Measurements from ENCODE around the gene CRAT. TPM values are rescaled to one million over a fixed set of nuclear protein-coding genes. Genes with fewer than 3 reads are reported as not detected.

Gene CRAT
- total RNA-seq, 1 experiment from 2014 or later, result 10.1 TPM

DNA sequence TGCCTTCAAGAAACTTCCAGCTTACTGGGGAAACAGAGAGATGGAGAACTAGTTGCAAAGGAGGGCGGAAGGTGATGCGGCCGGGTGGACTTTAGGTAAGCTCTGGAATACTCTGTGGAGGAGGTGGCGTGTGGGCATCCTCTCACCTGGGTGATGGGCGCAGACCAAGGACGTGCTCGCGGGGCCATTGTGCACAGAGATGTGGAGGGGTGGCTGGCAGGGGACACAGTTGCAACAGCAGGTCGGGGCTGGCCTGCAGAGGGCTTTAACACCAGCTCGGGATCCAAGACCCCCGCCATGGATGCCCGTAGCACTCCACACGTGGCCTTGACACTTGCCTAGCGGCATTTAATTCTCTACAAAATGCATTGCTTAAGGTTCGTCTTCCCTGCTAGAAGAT lies 40.9 kb upstream of the CRAT start:
- no peaks in the 10 kb centered on the region for H3K27me3 ChIP-seq (replicated peaks; ENCODE audit: insufficient read depth, low read depth, low read length, poor library complexity)
- H3K27ac ChIP-seq (ENCODE audit: low read depth, low read length, poor library complexity, severe bottlenecking), result no peak overlapping the region
- ChIA-PET POLR2A (ENCODE audit: low non-redundant PET) (no interaction called here), CTCF (interaction anchor here (1.5 kb wide), 1 partner anchor 9 kb away, joined by 4 read pairs; no protein-coding TSS in a partner anchor)
- no peak for DNase-seq (ENCODE audit: low spot score)
- TF ChIP-seq EZH2 (IDR thresholded peaks at IDR 0.05; ENCODE audit: borderline replicate concordance, low read depth, low read length, poor library complexity, severe bottlenecking), result no peak
- TF ChIP-seq, protein P1, sequence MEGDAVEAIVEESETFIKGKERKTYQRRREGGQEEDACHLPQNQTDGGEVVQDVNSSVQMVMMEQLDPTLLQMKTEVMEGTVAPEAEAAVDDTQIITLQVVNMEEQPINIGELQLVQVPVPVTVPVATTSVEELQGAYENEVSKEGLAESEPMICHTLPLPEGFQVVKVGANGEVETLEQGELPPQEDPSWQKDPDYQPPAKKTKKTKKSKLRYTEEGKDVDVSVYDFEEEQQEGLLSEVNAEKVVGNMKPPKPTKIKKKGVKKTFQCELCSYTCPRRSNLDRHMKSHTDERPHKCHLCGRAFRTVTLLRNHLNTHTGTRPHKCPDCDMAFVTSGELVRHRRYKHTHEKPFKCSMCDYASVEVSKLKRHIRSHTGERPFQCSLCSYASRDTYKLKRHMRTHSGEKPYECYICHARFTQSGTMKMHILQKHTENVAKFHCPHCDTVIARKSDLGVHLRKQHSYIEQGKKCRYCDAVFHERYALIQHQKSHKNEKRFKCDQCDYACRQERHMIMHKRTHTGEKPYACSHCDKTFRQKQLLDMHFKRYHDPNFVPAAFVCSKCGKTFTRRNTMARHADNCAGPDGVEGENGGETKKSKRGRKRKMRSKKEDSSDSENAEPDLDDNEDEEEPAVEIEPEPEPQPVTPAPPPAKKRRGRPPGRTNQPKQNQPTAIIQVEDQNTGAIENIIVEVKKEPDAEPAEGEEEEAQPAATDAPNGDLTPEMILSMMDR (conservative IDR thresholded peaks at IDR 0.05; ENCODE audit: low read depth, low read length), result no peak
- intact Hi-C loops (cut with micrococcal nuclease; ENCODE audit: unreplicated experiment), result no loop called here
- H3K4me1 ChIP-seq (ENCODE audit: insufficient read depth, low read length, poor library complexity, severe bottlenecking), result no peaks in the 10 kb centered on the region
- no peaks in the 10 kb centered on the region for H3K9me3 ChIP-seq (ENCODE audit: low read depth, low read length, poor library complexity, severe bottlenecking)
- no TSS peak for BruUV-seq (replicated peaks)
- H3K36me3 ChIP-seq (ENCODE audit: insufficient read depth, low read length, poor library complexity, severe bottlenecking), result peaks cover 6% of the 10 kb centered on the region
- H3K4me3 ChIP-seq (ENCODE audit: low read depth, low read length, poor library complexity, severe bottlenecking), result no peak overlapping the region

DNA sequence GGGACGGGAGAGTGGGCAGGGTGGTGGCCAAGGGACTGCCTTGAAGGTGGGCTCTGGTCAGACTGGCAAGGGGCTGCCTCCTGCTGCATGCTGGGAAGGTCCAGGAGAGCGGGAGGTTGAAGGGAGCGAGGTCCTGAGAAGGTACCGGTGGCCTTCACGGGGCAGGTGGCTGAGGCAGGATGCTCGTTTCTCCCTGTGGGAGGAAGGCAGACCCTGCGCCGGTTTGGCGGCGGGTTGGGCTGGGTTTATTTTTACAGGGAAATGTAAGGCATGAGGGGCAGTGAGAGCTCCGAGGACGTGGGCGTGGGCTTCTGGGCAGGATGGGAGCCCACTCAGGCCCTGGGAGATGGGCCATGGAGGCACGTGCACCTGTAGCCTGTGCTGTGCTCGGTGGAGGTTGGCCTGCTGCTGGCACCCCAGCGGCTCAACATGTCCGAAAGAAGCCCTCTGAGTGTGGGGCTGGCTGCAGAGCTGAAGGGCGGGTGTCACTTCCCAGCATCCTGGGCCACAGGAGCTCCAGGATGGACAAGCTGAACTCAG lies 40.1 kb upstream of the CRAT start:
- H3K27me3 ChIP-seq (replicated peaks; ENCODE audit: insufficient read depth, low read depth, low read length, poor library complexity), result no peaks in the 10 kb centered on the region
- no TSS peak for BruUV-seq (replicated peaks)
- POLR2A ChIA-PET (ENCODE audit: low non-redundant PET), result interaction anchor here (0.6 kb wide), 1 partner anchor 11 kb away, joined by 4 read pairs; no protein-coding TSS in a partner anchor
- no peak for DNase-seq (ENCODE audit: low spot score)
- no peak overlapping the region for H3K4me3 ChIP-seq (ENCODE audit: low read depth, low read length, poor library complexity, severe bottlenecking)
- intact Hi-C loops (cut with micrococcal nuclease; ENCODE audit: unreplicated experiment), result no loop called here
- H3K9me3 ChIP-seq (ENCODE audit: low read depth, low read length, poor library complexity, severe bottlenecking), result no peaks in the 10 kb centered on the region
- peaks cover 6% of the 10 kb centered on the region for H3K36me3 ChIP-seq (ENCODE audit: insufficient read depth, low read length, poor library complexity, severe bottlenecking)
- no peaks in the 10 kb centered on the region for H3K4me1 ChIP-seq (ENCODE audit: insufficient read depth, low read length, poor library complexity, severe bottlenecking)
- no peak for TF ChIP-seq EZH2 (IDR thresholded peaks at IDR 0.05; ENCODE audit: borderline replicate concordance, low read depth, low read length, poor library complexity, severe bottlenecking)
- TF ChIP-seq, protein P1 (conservative IDR thresholded peaks at IDR 0.05; ENCODE audit: low read depth, low read length), result no peak
- CTCF ChIA-PET, result interaction anchor here (1.5 kb wide), 1 partner anchor 8 kb away, joined by 4 read pairs; no protein-coding TSS in a partner anchor
- no peak overlapping the region for H3K27ac ChIP-seq (ENCODE audit: low read depth, low read length, poor library complexity, severe bottlenecking)

DNA sequence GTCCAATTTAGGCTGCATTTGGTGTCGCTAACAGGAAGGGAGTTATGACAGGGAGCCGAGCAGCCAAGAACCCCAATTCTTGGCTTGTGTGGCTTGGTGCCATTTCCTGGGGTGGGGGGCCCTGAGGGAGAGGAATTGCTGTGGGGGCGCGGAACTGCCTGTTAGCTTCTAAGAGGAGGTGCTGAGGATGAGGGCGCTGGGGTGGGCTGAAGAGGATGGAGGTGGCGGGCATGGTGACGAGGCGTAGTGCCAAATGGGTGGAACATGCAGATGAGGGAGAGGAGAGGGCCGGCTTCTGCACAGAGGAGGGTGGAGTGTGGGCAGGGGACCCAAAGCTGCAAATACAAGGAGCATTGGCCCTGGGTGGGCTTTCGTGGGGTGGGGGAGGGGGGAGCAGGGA lies 39.5 kb upstream of the CRAT start:
- ChIA-PET POLR2A (ENCODE audit: low non-redundant PET) (interaction anchor here (0.6 kb wide), 1 partner anchor 11 kb away, joined by 4 read pairs; no protein-coding TSS in a partner anchor), CTCF (no interaction called here)
- TF ChIP-seq, protein P1 (conservative IDR thresholded peaks at IDR 0.05; ENCODE audit: low read depth, low read length), result no peak
- no peak for TF ChIP-seq EZH2 (IDR thresholded peaks at IDR 0.05; ENCODE audit: borderline replicate concordance, low read depth, low read length, poor library complexity, severe bottlenecking)
- no peaks in the 10 kb centered on the region for H3K4me1 ChIP-seq (ENCODE audit: insufficient read depth, low read length, poor library complexity, severe bottlenecking)
- intact Hi-C loops (cut with micrococcal nuclease; ENCODE audit: unreplicated experiment), result no loop called here
- no peaks in the 10 kb centered on the region for H3K27me3 ChIP-seq (replicated peaks; ENCODE audit: insufficient read depth, low read depth, low read length, poor library complexity)
- no peak overlapping the region for H3K27ac ChIP-seq (ENCODE audit: low read depth, low read length, poor library complexity, severe bottlenecking)
- H3K4me3 ChIP-seq (ENCODE audit: low read depth, low read length, poor library complexity, severe bottlenecking), result no peak overlapping the region
- no peak for DNase-seq (ENCODE audit: low spot score)
- H3K9me3 ChIP-seq (ENCODE audit: low read depth, low read length, poor library complexity, severe bottlenecking), result no peaks in the 10 kb centered on the region
- H3K36me3 ChIP-seq (ENCODE audit: insufficient read depth, low read length, poor library complexity, severe bottlenecking), result peaks cover 6% of the 10 kb centered on the region
- BruUV-seq (replicated peaks), result no TSS peak

Measured in A673 (cell line).